Lung (tissue), 12 donors: ENCODE results near the gene ECI2. TPM values are rescaled to one million over a fixed set of nuclear protein-coding genes. Genes with fewer than 3 reads are reported as not detected.

ENCODE experiments used
- ATAC-seq: fragments of 200-7000 bp; cut with Tn5 transposase; one replicate; pipeline ENCODE4 v1.9.1; 2020; ENCODE audit warnings: moderate number of reproducible peaks; ENCODE audit not compliant: insufficient read depth, low FRiP score
- DNase-seq, 3 donors: peaks; one replicate each; pipeline ENCODE4 v3.0.0-alpha.2; 2013 to 2017
- H3K27ac ChIP-seq, 2 donors: one replicate each; pipeline ENCODE4 v1.5.1; 2013; ENCODE audit warnings: mild to moderate bottlenecking in 2 of 2, moderate library complexity in 2 of 2, control low read depth in 1 of 2, inconsistent platforms in 1 of 2, low read depth in 1 of 2, low read length in 1 of 2
- H3K27me3 ChIP-seq, 3 donors: one replicate each; pipeline ENCODE4 v1.5.1; 2013; ENCODE audit warnings: low read length in 2 of 3; ENCODE audit not compliant: control insufficient read depth in 3 of 3, insufficient read depth in 3 of 3
- H3K36me3 ChIP-seq, 4 donors: one replicate each; pipeline ENCODE4 v1.5.1; 2013; ENCODE audit warnings: low read length in 4 of 4, mild to moderate bottlenecking in 1 of 4, moderate library complexity in 1 of 4; ENCODE audit not compliant: control insufficient read depth in 4 of 4, insufficient read depth in 4 of 4
- H3K4me1 ChIP-seq, 5 donors: one replicate each; pipeline ENCODE4 v1.5.1; 2013; ENCODE audit warnings: low read length in 5 of 5, mild to moderate bottlenecking in 2 of 5, moderate library complexity in 1 of 5; ENCODE audit not compliant: control insufficient read depth in 5 of 5, insufficient read depth in 5 of 5
- H3K4me3 ChIP-seq: one replicate; pipeline ENCODE4 v1.5.1; 2013; ENCODE audit warnings: mild to moderate bottlenecking, control low read depth, moderate library complexity
- H3K9ac ChIP-seq, 2 donors: one replicate each; pipeline ENCODE4 v1.5.1; 2013; ENCODE audit warnings: low read length in 2 of 2, control low read depth in 1 of 2; ENCODE audit not compliant: insufficient read depth in 1 of 2
- H3K9me3 ChIP-seq, 4 donors: one replicate each; pipeline ENCODE4 v1.5.1; 2013; ENCODE audit warnings: low read length in 3 of 4, mild to moderate bottlenecking in 1 of 4, moderate library complexity in 1 of 4; ENCODE audit not compliant: control insufficient read depth in 4 of 4, insufficient read depth in 3 of 4
- CTCF ChIP-seq: IDR thresholded peaks from 2 replicates; pipeline ENCODE4 v1.5.1; 2012; ENCODE audit warnings: mild to moderate bottlenecking; ENCODE audit errors: control extremely low read depth, extremely low read depth
- WGBS, 2 donors: extraction: QIAGEN DNeasy Blood & Tissue Kit; methylation state at CpG; one replicate each; pipeline ENCODE4 v1.1.7; 2013; 5-methylcytosine and 5-hydroxymethylcytosine counted together
- polyA plus RNA-seq, 2 donors: library from polyadenylated mRNA; stranded (reverse); fragments of 200-250 nt; gene quantifications; one replicate each; pipeline ENCODE4 v1.2.1, GENCODE V29; 2013
- total RNA-seq, 2 donors: library from RNA; depleted of rRNA in 1 of 2; stranded (reverse); fragments of >200 nt in 1 of 2; gene quantifications; one replicate each; pipeline ENCODE4 v1.2.1, GENCODE V29; 2014 to 2021
- donor health status: control.
- donor health status: control.
- donor health status: Bipolar disorder and iron deficiency.
- donor health status: healthy.
- donor health status: DM: yes; HTN: yes; CAD: no.

ECI2 gene
- total and polyA plus RNA-seq, 4 donors = 18.9 to 68.0 (median 35.1) TPM

GRCh38 chr6:4125500-4125899, 9.9 kb downstream of the ECI2 start:
- no peak for TF ChIP-seq CTCF
- no peak overlapping the region for H3K27ac ChIP-seq
- DNase-seq (no peak), ATAC-seq (no peak)
- no peak overlapping the region for H3K9ac ChIP-seq
- 93 to 98% methylated on average over 5 of the region's 5 CpGs for WGBS, 2 donors
- H3K9me3 ChIP-seq = peaks cover 0 to 3% (median 0%) of the 10 kb centered on the region in 4 donors
- H3K36me3 ChIP-seq = peaks cover 21 to 59% (median 39%) of the 10 kb centered on the region in 4 donors
- H3K4me1 ChIP-seq = peaks cover 0 to 6% (median 0%) of the 10 kb centered on the region in 5 donors
- no peak overlapping the region for H3K4me3 ChIP-seq
- H3K27me3 ChIP-seq = no peaks in the 10 kb centered on the region

- Histone ChIP-seq H3K36me3 (peaks cover 24 to 58% (median 37%) of the 10 kb centered on the region in 4 donors), H3K27me3 (no peaks in the 10 kb centered on the region), H3K4me3 (no peak overlapping the region), H3K27ac (no peak overlapping the region), H3K4me1 (peaks cover 0 to 5% (median 0%) of the 10 kb centered on the region in 5 donors), H3K9ac (no peak overlapping the region), H3K9me3 (peaks cover 0 to 3% (median 0%) of the 10 kb centered on the region in 4 donors)
- TF ChIP-seq CTCF = no peak
- no peak for ATAC-seq
- 43 to 66% methylated on average over 1 of the region's 1 CpG for WGBS, 2 donors
- no peak for DNase-seq
Observed at GRCh38 chr6:4124351-4124750, 11.0 kb downstream of the ECI2 start.

- H3K27me3 ChIP-seq = no peaks in the 10 kb centered on the region
- H3K27ac ChIP-seq = no peak overlapping the region
- H3K9ac ChIP-seq = no peak overlapping the region
- H3K36me3 ChIP-seq = peaks cover 21 to 34% (median 33%) of the 10 kb centered on the region in 4 donors
- ATAC-seq (no peak), DNase-seq (no peak)
- no peaks in the 10 kb centered on the region for H3K4me1 ChIP-seq
- no peak overlapping the region for H3K4me3 ChIP-seq
- TF ChIP-seq CTCF = no peak
- peaks cover 0 to 9% (median 5%) of the 10 kb centered on the region in 4 donors for H3K9me3 ChIP-seq
- 93 to 97% methylated on average over 4 of the region's 4 CpGs for WGBS, 2 donors
Observed at GRCh38 chr6:4115741-4116140, 19.6 kb downstream of the ECI2 start.

GRCh38 chr6:4114123-4114522, 21.3 kb downstream of the ECI2 start:
- TF ChIP-seq CTCF = no peak
- WGBS, 2 donors = 93 to 94% methylated on average over 3 of the region's 3 CpGs
- no peak overlapping the region for H3K9ac ChIP-seq
- DNase-seq = no peak
- peaks cover 0 to 9% (median 5%) of the 10 kb centered on the region in 4 donors for H3K9me3 ChIP-seq
- ATAC-seq = no peak
- no peaks in the 10 kb centered on the region for H3K27me3 ChIP-seq
- H3K27ac ChIP-seq = no peak overlapping the region
- no peak overlapping the region for H3K4me3 ChIP-seq
- H3K4me1 ChIP-seq = peaks cover 0 to 3% (median 0%) of the 10 kb centered on the region in 5 donors
- peaks cover 18 to 22% (median 21%) of the 10 kb centered on the region in 4 donors for H3K36me3 ChIP-seq
